Activated CD4-positive, alpha-beta memory T cell treated with anti-CD3 and anti-CD28 coated beads, Interleukin-2, amount 10 ng/mL, durations not matched to agents 7 days and 5 days (primary cell): ENCODE results near the gene C2orf49. TPM values are rescaled to one million over a fixed set of nuclear protein-coding genes. Genes with fewer than 3 reads are reported as not detected.

Experiments used
- CTCF ChIA-PET: fragments of 350-600 bp; sonication (Branson Sonifier 250); formaldehyde crosslinking; loops from one replicate; lab custom pipeline; 2021; ENCODE audit warnings: antibody characterized with exemption, inconsistent platforms; lab: Charles Lee
- POLR2A ChIA-PET: fragments of 350-600 bp; sonication (Branson Sonifier 250); formaldehyde crosslinking; loops from one replicate; lab custom pipeline; 2021; ENCODE audit warnings: antibody characterized with exemption; lab: Charles Lee
- DNase-seq: peaks from one replicate; pipeline ENCODE4 v3.0.0-alpha.2; 2020
- H3K27ac Mint-ChIP-seq: one replicate; pipeline ENCODE4 v1.8.0; 2021; ENCODE audit warnings: mild to moderate bottlenecking, mixed read lengths
- H3K27me3 Mint-ChIP-seq: one replicate; pipeline ENCODE4 v1.8.0; 2021; ENCODE audit warnings: mixed read lengths
- H3K36me3 Mint-ChIP-seq: one replicate; pipeline ENCODE4 v1.8.0; 2021; ENCODE audit warnings: low read depth, mixed read lengths
- H3K4me1 Mint-ChIP-seq: one replicate; pipeline ENCODE4 v1.8.0; 2021; ENCODE audit warnings: mixed read lengths
- H3K4me3 Mint-ChIP-seq: one replicate; pipeline ENCODE4 v1.8.0; 2021; ENCODE audit warnings: mild to moderate bottlenecking, mixed read lengths
- H3K9me3 Mint-ChIP-seq: one replicate; pipeline ENCODE4 v1.8.0; 2021; ENCODE audit warnings: mixed read lengths
- total RNA-seq, 2 experiments: library from RNA; stranded (reverse); gene quantifications; one replicate each; pipeline ENCODE4 v1.2.3, GENCODE V29; 2021

Gene C2orf49
- total RNA-seq, 2 experiments from 2014 or later: 22.0 to 23.5 TPM

- ChIA-PET POLR2A (no interaction called here), CTCF (interaction anchor here (1.0 kb wide), 1 partner anchor 13 kb away, joined by 3 read pairs; no protein-coding TSS in a partner anchor)
- Mint-ChIP-seq H3K27me3 (no peaks in the 10 kb centered on the region), H3K9me3 (no peaks in the 10 kb centered on the region), H3K4me3 (no peak overlapping the region), H3K27ac (no peak overlapping the region), H3K36me3 (peaks cover 30% of the 10 kb centered on the region), H3K4me1 (peaks cover 20% of the 10 kb centered on the region)
- no peak for DNase-seq
These were observed 30.2 kb upstream of the C2orf49 start for GRCh38 chr2:105307146-105307545.

- Mint-ChIP-seq H3K36me3 (peaks cover 30% of the 10 kb centered on the region), H3K27me3 (no peaks in the 10 kb centered on the region), H3K27ac (no peak overlapping the region), H3K9me3 (no peaks in the 10 kb centered on the region), H3K4me1 (peaks cover 17% of the 10 kb centered on the region), H3K4me3 (no peak overlapping the region)
- ChIA-PET POLR2A (no interaction called here), CTCF (no interaction called here)
- DNase-seq: no peak
These were observed 29.8 kb upstream of the C2orf49 start for GRCh38 chr2:105307550-105307949.

- ChIA-PET CTCF (no interaction called here), POLR2A (no interaction called here)
- Mint-ChIP-seq H3K36me3 (peaks cover 30% of the 10 kb centered on the region), H3K27ac (no peak overlapping the region), H3K9me3 (no peaks in the 10 kb centered on the region), H3K4me1 (peaks cover 13% of the 10 kb centered on the region), H3K4me3 (no peak overlapping the region), H3K27me3 (no peaks in the 10 kb centered on the region)
- DNase-seq: no peak
These were observed 29.4 kb upstream of the C2orf49 start for GRCh38 chr2:105307962-105308361.

GRCh38 chr2:105308382-105309146 is 28.8 kb upstream of the C2orf49 start:
- Mint-ChIP-seq H3K4me3 (no peak overlapping the region), H3K36me3 (peaks cover 26% of the 10 kb centered on the region), H3K27ac (no peak overlapping the region), H3K27me3 (no peaks in the 10 kb centered on the region), H3K9me3 (no peaks in the 10 kb centered on the region), H3K4me1 (peaks cover 10% of the 10 kb centered on the region)
- DNase-seq: no peak
- POLR2A ChIA-PET: no interaction called here
- CTCF ChIA-PET: no interaction called here

GRCh38 chr2:105309147-105309545 is 28.2 kb upstream of the C2orf49 start:
- no peak for DNase-seq
- Mint-ChIP-seq H3K27me3 (no peaks in the 10 kb centered on the region), H3K27ac (no peak overlapping the region), H3K9me3 (no peaks in the 10 kb centered on the region), H3K36me3 (peaks cover 24% of the 10 kb centered on the region), H3K4me3 (no peak overlapping the region), H3K4me1 (peaks cover 10% of the 10 kb centered on the region)
- ChIA-PET CTCF (no interaction called here), POLR2A (no interaction called here)

- POLR2A ChIA-PET: no interaction called here
- CTCF ChIA-PET: interaction anchor here (1.4 kb wide), 1 partner anchor 26 kb away, joined by 3 read pairs; no protein-coding TSS in a partner anchor
These were observed 23.5 kb upstream of the C2orf49 start for GRCh38 chr2:105313877-105314276.

GRCh38 chr2:105315314-105315713 is 22.0 kb upstream of the C2orf49 start:
- H3K27me3 Mint-ChIP-seq: no peaks in the 10 kb centered on the region
- POLR2A ChIA-PET: no interaction called here
- H3K36me3 Mint-ChIP-seq: peaks cover 3% of the 10 kb centered on the region
- H3K4me3 Mint-ChIP-seq: no peak overlapping the region
- no peak overlapping the region for H3K27ac Mint-ChIP-seq
- H3K9me3 Mint-ChIP-seq: no peaks in the 10 kb centered on the region
- peaks cover 11% of the 10 kb centered on the region for H3K4me1 Mint-ChIP-seq
- DNase-seq: no peak
- CTCF ChIA-PET: interaction anchor here (0.9 kb wide), 1 partner anchor 27 kb away, joined by 3 read pairs; no protein-coding TSS in a partner anchor

More at GRCh38 chr2:105313877-105314276, 23.5 kb upstream of the C2orf49 start:
- no peaks in the 10 kb centered on the region for H3K27me3 Mint-ChIP-seq
- H3K27ac Mint-ChIP-seq: no peak overlapping the region
- H3K4me3 Mint-ChIP-seq: no peak overlapping the region
- peaks cover 4% of the 10 kb centered on the region for H3K36me3 Mint-ChIP-seq
- peaks cover 11% of the 10 kb centered on the region for H3K4me1 Mint-ChIP-seq
- DNase-seq: no peak
- no peaks in the 10 kb centered on the region for H3K9me3 Mint-ChIP-seq

GRCh38 chr2:105317937-105318336 is 19.4 kb upstream of the C2orf49 start:
- POLR2A ChIA-PET: no interaction called here
- Mint-ChIP-seq H3K36me3 (peaks cover 7% of the 10 kb centered on the region), H3K9me3 (no peaks in the 10 kb centered on the region), H3K27me3 (no peaks in the 10 kb centered on the region), H3K4me3 (no peak overlapping the region), H3K4me1 (peaks cover 13% of the 10 kb centered on the region), H3K27ac (no peak overlapping the region)
- CTCF ChIA-PET: interaction anchor here (1.5 kb wide), 1 partner anchor 23 kb away, joined by 4 read pairs; no protein-coding TSS in a partner anchor
- no peak for DNase-seq

- Mint-ChIP-seq H3K4me1 (peaks cover 7% of the 10 kb centered on the region), H3K27me3 (no peaks in the 10 kb centered on the region), H3K27ac (no peak overlapping the region), H3K36me3 (peaks cover 15% of the 10 kb centered on the region), H3K9me3 (no peaks in the 10 kb centered on the region), H3K4me3 (no peak overlapping the region)
- ChIA-PET CTCF (interaction anchor here (1.4 kb wide), 1 partner anchor 33 kb away, joined by 4 read pairs; no protein-coding TSS in a partner anchor), POLR2A (interaction anchor here (0.7 to 1.1 kb wide), 2 partner anchors 10 to 663 kb away, joined by 3 to 4 read pairs; no protein-coding TSS in a partner anchor)
- DNase-seq: no peak
These were observed 16.6 kb upstream of the C2orf49 start for GRCh38 chr2:105320651-105321215.

- ChIA-PET CTCF (no interaction called here), POLR2A (no interaction called here)
- Mint-ChIP-seq H3K4me3 (no peak overlapping the region), H3K27ac (no peak overlapping the region), H3K27me3 (no peaks in the 10 kb centered on the region), H3K9me3 (no peaks in the 10 kb centered on the region), H3K36me3 (peaks cover 15% of the 10 kb centered on the region), H3K4me1 (peaks cover 7% of the 10 kb centered on the region)
- no peak for DNase-seq
These were observed 15.3 kb upstream of the C2orf49 start for GRCh38 chr2:105321875-105322646.

- POLR2A ChIA-PET: interaction anchor here (0.7 kb wide), 1 partner anchor 15 kb away, joined by 3 read pairs; no protein-coding TSS in a partner anchor
- H3K36me3 Mint-ChIP-seq: peaks cover 11% of the 10 kb centered on the region
- no peaks in the 10 kb centered on the region for H3K9me3 Mint-ChIP-seq
These were observed 14.2 kb upstream of the C2orf49 start for GRCh38 chr2:105323111-105323510.

GRCh38 chr2:105324101-105324500 is 13.2 kb upstream of the C2orf49 start:
- POLR2A ChIA-PET: no interaction called here
- peaks cover 21% of the 10 kb centered on the region for H3K4me1 Mint-ChIP-seq
- DNase-seq: no peak
- H3K27ac Mint-ChIP-seq: no peak overlapping the region
- no peak overlapping the region for H3K4me3 Mint-ChIP-seq
- peaks cover 20% of the 10 kb centered on the region for H3K36me3 Mint-ChIP-seq
- H3K9me3 Mint-ChIP-seq: no peaks in the 10 kb centered on the region
- CTCF ChIA-PET: no interaction called here
- no peaks in the 10 kb centered on the region for H3K27me3 Mint-ChIP-seq

More at GRCh38 chr2:105323111-105323510, 14.2 kb upstream of the C2orf49 start:
- Mint-ChIP-seq H3K27me3 (no peaks in the 10 kb centered on the region), H3K27ac (no peak overlapping the region), H3K4me3 (no peak overlapping the region), H3K4me1 (peaks cover 13% of the 10 kb centered on the region)
- no peak for DNase-seq
- CTCF ChIA-PET: no interaction called here

GRCh38 chr2:105324732-105325131 is 12.6 kb upstream of the C2orf49 start:
- H3K27me3 Mint-ChIP-seq: no peaks in the 10 kb centered on the region
- CTCF ChIA-PET: no interaction called here
- no peak overlapping the region for H3K27ac Mint-ChIP-seq
- H3K4me1 Mint-ChIP-seq: peaks cover 23% of the 10 kb centered on the region
- no peaks in the 10 kb centered on the region for H3K9me3 Mint-ChIP-seq
- POLR2A ChIA-PET: no interaction called here
- DNase-seq: no peak
- H3K36me3 Mint-ChIP-seq: peaks cover 21% of the 10 kb centered on the region
- no peak overlapping the region for H3K4me3 Mint-ChIP-seq
